ENCODE data around the gene HSPB8.
"Not testable (repeated sequence)": the region's sequence is repeated elsewhere in the genome, so short reads cannot be mapped to it uniquely, and the experiment has no call there.

HSPB8 gene

DNA sequence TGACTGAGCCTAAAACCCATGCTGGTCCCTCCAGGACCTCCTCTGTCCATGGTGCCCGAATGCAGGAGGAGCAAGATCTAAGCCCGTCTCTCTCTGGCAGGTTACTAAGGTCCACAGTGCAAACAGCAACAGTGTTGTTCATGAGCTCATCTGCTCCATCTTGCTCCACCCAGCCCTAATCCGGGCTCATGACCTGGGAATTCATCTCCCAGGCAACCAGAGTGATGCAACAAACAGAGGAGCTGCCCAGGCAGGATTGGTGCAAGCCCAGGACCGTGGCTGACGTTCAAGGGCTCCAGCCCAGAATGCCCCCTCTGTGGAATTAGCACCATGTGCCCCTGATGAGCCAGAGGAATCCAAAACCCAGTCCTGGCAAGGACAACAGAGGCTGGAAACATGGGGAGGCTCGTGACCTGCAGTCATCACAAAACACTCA, 29.9 kb downstream of the HSPB8 start:
- TF ChIP-seq POLR2AphosphoS5 (IDR thresholded peaks at IDR 0.05; ENCODE audit: low read depth): no peak
- TF ChIP-seq, protein P1, sequence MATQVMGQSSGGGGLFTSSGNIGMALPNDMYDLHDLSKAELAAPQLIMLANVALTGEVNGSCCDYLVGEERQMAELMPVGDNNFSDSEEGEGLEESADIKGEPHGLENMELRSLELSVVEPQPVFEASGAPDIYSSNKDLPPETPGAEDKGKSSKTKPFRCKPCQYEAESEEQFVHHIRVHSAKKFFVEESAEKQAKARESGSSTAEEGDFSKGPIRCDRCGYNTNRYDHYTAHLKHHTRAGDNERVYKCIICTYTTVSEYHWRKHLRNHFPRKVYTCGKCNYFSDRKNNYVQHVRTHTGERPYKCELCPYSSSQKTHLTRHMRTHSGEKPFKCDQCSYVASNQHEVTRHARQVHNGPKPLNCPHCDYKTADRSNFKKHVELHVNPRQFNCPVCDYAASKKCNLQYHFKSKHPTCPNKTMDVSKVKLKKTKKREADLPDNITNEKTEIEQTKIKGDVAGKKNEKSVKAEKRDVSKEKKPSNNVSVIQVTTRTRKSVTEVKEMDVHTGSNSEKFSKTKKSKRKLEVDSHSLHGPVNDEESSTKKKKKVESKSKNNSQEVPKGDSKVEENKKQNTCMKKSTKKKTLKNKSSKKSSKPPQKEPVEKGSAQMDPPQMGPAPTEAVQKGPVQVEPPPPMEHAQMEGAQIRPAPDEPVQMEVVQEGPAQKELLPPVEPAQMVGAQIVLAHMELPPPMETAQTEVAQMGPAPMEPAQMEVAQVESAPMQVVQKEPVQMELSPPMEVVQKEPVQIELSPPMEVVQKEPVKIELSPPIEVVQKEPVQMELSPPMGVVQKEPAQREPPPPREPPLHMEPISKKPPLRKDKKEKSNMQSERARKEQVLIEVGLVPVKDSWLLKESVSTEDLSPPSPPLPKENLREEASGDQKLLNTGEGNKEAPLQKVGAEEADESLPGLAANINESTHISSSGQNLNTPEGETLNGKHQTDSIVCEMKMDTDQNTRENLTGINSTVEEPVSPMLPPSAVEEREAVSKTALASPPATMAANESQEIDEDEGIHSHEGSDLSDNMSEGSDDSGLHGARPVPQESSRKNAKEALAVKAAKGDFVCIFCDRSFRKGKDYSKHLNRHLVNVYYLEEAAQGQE (IDR thresholded peaks at IDR 0.05; ENCODE audit: insufficient replicate concordance, low read depth): peak; percentile 66
- Histone ChIP-seq H3K27me3 (ENCODE audit: insufficient read depth, poor library complexity, severe bottlenecking) (no peaks in the 10 kb centered on the region), H3K4me3 (replicated peaks; ENCODE audit: insufficient read depth, low read length) (no peak overlapping the region), H3K27ac (replicated peaks) (no peak overlapping the region)
- DNase-seq (ENCODE audit: low read depth in 1 of 2, low spot score in 1 of 2): no peak

DNA sequence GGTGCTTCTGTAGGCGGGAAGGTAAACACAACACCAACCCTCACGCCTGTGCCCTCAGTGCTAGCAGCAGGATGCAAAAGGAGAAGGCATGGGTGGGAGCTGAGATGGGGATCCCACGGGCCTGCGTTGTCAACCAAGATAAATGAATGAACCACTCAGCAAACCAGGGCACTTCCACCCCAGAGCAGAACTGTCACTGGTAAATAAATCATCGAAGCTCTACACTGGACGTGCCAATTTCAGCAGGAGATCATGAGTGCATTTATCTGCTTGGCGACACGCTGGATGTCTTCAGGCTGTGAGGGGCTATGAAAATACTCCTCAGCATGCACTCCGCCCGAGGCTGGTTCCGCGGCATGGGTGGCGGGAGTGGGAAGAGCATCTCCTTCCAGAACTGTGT, 33.2 kb downstream of the HSPB8 start:
- Histone ChIP-seq H3K27me3 (ENCODE audit: insufficient read depth, poor library complexity, severe bottlenecking) (no peaks in the 10 kb centered on the region), H3K27ac (replicated peaks) (no peak overlapping the region), H3K4me3 (replicated peaks; ENCODE audit: insufficient read depth, low read length) (no peak overlapping the region)
- DNase-seq (ENCODE audit: low read depth in 1 of 2, low spot score in 1 of 2): no peak
- TF ChIP-seq, protein P1 (IDR thresholded peaks at IDR 0.05; ENCODE audit: insufficient replicate concordance, low read depth): no peak
- TF ChIP-seq GABPA (IDR thresholded peaks at IDR 0.05; ENCODE audit: low read depth) (no peak), POLR2AphosphoS5 (IDR thresholded peaks at IDR 0.05; ENCODE audit: low read depth) (no peak), SPI1 (IDR thresholded peaks at IDR 0.05; ENCODE audit: borderline replicate concordance, low read depth) (no peak)
- TF ChIP-seq, protein P2, sequence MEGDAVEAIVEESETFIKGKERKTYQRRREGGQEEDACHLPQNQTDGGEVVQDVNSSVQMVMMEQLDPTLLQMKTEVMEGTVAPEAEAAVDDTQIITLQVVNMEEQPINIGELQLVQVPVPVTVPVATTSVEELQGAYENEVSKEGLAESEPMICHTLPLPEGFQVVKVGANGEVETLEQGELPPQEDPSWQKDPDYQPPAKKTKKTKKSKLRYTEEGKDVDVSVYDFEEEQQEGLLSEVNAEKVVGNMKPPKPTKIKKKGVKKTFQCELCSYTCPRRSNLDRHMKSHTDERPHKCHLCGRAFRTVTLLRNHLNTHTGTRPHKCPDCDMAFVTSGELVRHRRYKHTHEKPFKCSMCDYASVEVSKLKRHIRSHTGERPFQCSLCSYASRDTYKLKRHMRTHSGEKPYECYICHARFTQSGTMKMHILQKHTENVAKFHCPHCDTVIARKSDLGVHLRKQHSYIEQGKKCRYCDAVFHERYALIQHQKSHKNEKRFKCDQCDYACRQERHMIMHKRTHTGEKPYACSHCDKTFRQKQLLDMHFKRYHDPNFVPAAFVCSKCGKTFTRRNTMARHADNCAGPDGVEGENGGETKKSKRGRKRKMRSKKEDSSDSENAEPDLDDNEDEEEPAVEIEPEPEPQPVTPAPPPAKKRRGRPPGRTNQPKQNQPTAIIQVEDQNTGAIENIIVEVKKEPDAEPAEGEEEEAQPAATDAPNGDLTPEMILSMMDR (IDR thresholded peaks at IDR 0.05; ENCODE audit: insufficient read depth, low read length): no peak

DNA sequence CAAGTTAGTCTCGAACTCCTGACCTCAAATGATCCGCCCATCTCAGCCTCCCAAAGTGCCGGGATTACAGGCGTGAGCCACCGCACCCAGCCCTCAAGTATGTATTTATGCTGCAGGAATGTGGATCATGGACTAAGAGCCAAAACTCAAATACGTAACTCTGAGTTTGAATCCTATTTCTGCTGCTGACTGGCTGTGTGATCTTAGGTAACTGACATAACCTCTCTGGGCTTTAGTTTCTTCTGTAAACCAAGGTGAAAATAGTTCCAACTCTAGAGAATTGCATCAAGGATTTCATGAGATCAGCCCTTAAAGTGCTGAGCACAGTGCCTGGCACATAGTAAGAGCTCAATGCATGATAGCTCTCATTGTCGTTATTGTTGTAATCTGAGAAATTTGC, 37.4 kb downstream of the HSPB8 start:
- no peak for DNase-seq (ENCODE audit: low read depth in 1 of 2, low spot score in 1 of 2)
- TF ChIP-seq SPI1 (IDR thresholded peaks at IDR 0.05; ENCODE audit: borderline replicate concordance, low read depth) (no peak), GABPA (IDR thresholded peaks at IDR 0.05; ENCODE audit: low read depth) (no peak), POLR2AphosphoS5 (IDR thresholded peaks at IDR 0.05; ENCODE audit: low read depth) (no peak)
- TF ChIP-seq, protein P1 (IDR thresholded peaks at IDR 0.05; ENCODE audit: insufficient replicate concordance, low read depth): no peak
- TF ChIP-seq, protein P2 (IDR thresholded peaks at IDR 0.05; ENCODE audit: insufficient read depth, low read length): no peak

DNA sequence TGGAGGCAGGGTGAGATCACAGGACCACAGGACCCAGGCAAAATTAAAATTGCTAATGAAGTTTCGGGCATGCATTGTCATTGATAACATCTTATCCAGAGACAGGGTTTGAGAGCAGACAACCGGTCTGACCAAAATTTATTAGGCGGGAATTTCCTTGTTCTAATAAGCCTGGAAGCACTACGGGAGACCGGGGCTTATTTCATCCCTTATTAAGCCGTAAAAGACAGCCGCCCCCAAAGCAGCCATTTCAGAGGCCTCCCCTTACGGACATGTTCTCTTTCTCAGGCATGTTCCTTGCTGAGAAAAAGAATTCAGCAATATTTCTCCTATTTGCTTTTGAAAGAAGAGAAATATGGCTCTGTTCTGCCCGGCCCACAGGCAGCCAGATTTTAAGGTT, 40.1 kb downstream of the HSPB8 start:
- DNase-seq (ENCODE audit: low read depth in 1 of 2, low spot score in 1 of 2); H3K27ac ChIP-seq (replicated peaks); H3K27me3 ChIP-seq (ENCODE audit: insufficient read depth, poor library complexity, severe bottlenecking); H3K4me3 ChIP-seq (replicated peaks; ENCODE audit: insufficient read depth, low read length): not testable (repeated sequence)

More for the DNA sequence above, 37.4 kb downstream of the HSPB8 start:
- H3K4me3 ChIP-seq (replicated peaks; ENCODE audit: insufficient read depth, low read length): no peak overlapping the region
- H3K27me3 ChIP-seq (ENCODE audit: insufficient read depth, poor library complexity, severe bottlenecking): no peaks in the 10 kb centered on the region
- H3K27ac ChIP-seq (replicated peaks): no peak overlapping the region
